ENCODE data around the gene AK6. TPM values are rescaled to one million over a fixed set of nuclear protein-coding genes. Genes with fewer than 3 reads are reported as not detected.

The AK6 gene
- total RNA-seq, 2 experiments from 2014 or later, result 30.9 to 31.2 TPM

Other genes with a start within 250 kb of the AK6 start
- 100 to 1,000 TPM; 162 to 175 TPM for gene CCNB1, start 202.4 kb downstream of the AK6 start, total RNA-seq
- gene CENPH, start 179.9 kb downstream of the AK6 start, total RNA-seq, result 10 to 100 TPM; 41.8 to 44.1 TPM
- 10 to 100 TPM; 26.0 to 30.5 TPM for gene CDK7, start 134.6 kb downstream of the AK6 start, total RNA-seq
- 10 to 100 TPM in 1 of 2 experiments, 1 to 10 TPM in 1; 8.8 to 10.4 TPM for gene CCDC125, start 36.7 kb downstream of the AK6 start, total RNA-seq
- gene TAF9, start within 50 bp of the AK6 start, total RNA-seq, result 10 to 100 TPM; 46.8 to 47.2 TPM
- 10 to 100 TPM; 26.2 to 26.7 TPM for gene RAD17, start 298 bp upstream of the AK6 start, total RNA-seq
- gene MARVELD2, start 45.6 kb upstream of the AK6 start, total RNA-seq, result under 1 TPM; 0.18 to 0.23 TPM
- 1 to 10 TPM; 1.2 to 1.4 TPM for gene OCLN, start 123.3 kb upstream of the AK6 start, total RNA-seq
- 10 to 100 TPM; 29.5 to 32.4 TPM for gene GTF2H2C, start 190.7 kb upstream of the AK6 start, total RNA-seq

All from activated CD4-positive, alpha-beta memory T cell treated with anti-CD3 and anti-CD28 coated beads, Interleukin-2, amount 10 ng/mL, durations not matched to agents 7 days and 5 days (primary cell).